ENCODE data around the gene FCMR.

Gene FCMR

GRCh38 chr1:206960676-206961386 is 39.1 kb upstream of the FCMR start:
- Histone ChIP-seq H3K4me3 (ENCODE audit: low read length in 2 of 2) (no peak overlapping the region), H3K36me3 (ENCODE audit: control insufficient read depth in 2 of 2, insufficient read depth in 2 of 2, low read length in 2 of 2) (no peaks in the 10 kb centered on the region), H3K9ac (ENCODE audit: low read length in 2 of 2) (no peak overlapping the region), H3K27ac (ENCODE audit: low read length) (no peak overlapping the region), H3K4me1 (ENCODE audit: control insufficient read depth, insufficient read depth, low read length) (no peaks in the 10 kb centered on the region), H3K9me3 (ENCODE audit: control insufficient read depth in 2 of 2, low read length in 2 of 2) (no peaks in the 10 kb centered on the region), H3K27me3 (ENCODE audit: control insufficient read depth in 1 of 2, insufficient read depth in 2 of 2, low read length in 2 of 2) (no peaks in the 10 kb centered on the region)

GRCh38 chr1:206958144-206958543 is 36.4 kb upstream of the FCMR start:
- H3K4me1 ChIP-seq (ENCODE audit: control insufficient read depth, insufficient read depth, low read length), result peaks cover 5% of the 10 kb centered on the region

GRCh38 chr1:206957639-206958038 is 35.9 kb upstream of the FCMR start:
- H3K9me3 ChIP-seq (ENCODE audit: control insufficient read depth in 2 of 2, low read length in 2 of 2), result no peaks in the 10 kb centered on the region
- no peaks in the 10 kb centered on the region for H3K27me3 ChIP-seq (ENCODE audit: control insufficient read depth in 1 of 2, insufficient read depth in 2 of 2, low read length in 2 of 2)
- H3K9ac ChIP-seq (ENCODE audit: low read length in 2 of 2), result no peak overlapping the region
- H3K4me1 ChIP-seq (ENCODE audit: control insufficient read depth, insufficient read depth, low read length), result peaks cover 5% of the 10 kb centered on the region
- H3K27ac ChIP-seq (ENCODE audit: low read length), result no peak overlapping the region
- H3K4me3 ChIP-seq (ENCODE audit: low read length in 2 of 2), result no peak overlapping the region
- no peaks in the 10 kb centered on the region for H3K36me3 ChIP-seq (ENCODE audit: control insufficient read depth in 2 of 2, insufficient read depth in 2 of 2, low read length in 2 of 2)

More at GRCh38 chr1:206958144-206958543, 36.4 kb upstream of the FCMR start:
- Histone ChIP-seq H3K4me3 (ENCODE audit: low read length in 2 of 2) (no peak overlapping the region), H3K27ac (ENCODE audit: low read length) (no peak overlapping the region), H3K9ac (ENCODE audit: low read length in 2 of 2) (no peak overlapping the region), H3K36me3 (ENCODE audit: control insufficient read depth in 2 of 2, insufficient read depth in 2 of 2, low read length in 2 of 2) (no peaks in the 10 kb centered on the region), H3K9me3 (ENCODE audit: control insufficient read depth in 2 of 2, low read length in 2 of 2) (no peaks in the 10 kb centered on the region), H3K27me3 (ENCODE audit: control insufficient read depth in 1 of 2, insufficient read depth in 2 of 2, low read length in 2 of 2) (no peaks in the 10 kb centered on the region)

GRCh38 chr1:206955476-206956451 is 34.0 kb upstream of the FCMR start:
- no peak overlapping the region for H3K4me3 ChIP-seq (ENCODE audit: low read length in 2 of 2)
- no peak overlapping the region for H3K27ac ChIP-seq (ENCODE audit: low read length)
- no peaks in the 10 kb centered on the region for H3K9me3 ChIP-seq (ENCODE audit: control insufficient read depth in 2 of 2, low read length in 2 of 2)
- H3K27me3 ChIP-seq (ENCODE audit: control insufficient read depth in 1 of 2, insufficient read depth in 2 of 2, low read length in 2 of 2), result no peaks in the 10 kb centered on the region
- H3K9ac ChIP-seq (ENCODE audit: low read length in 2 of 2), result no peak overlapping the region
- no peaks in the 10 kb centered on the region for H3K36me3 ChIP-seq (ENCODE audit: control insufficient read depth in 2 of 2, insufficient read depth in 2 of 2, low read length in 2 of 2)
- peaks cover 5% of the 10 kb centered on the region for H3K4me1 ChIP-seq (ENCODE audit: control insufficient read depth, insufficient read depth, low read length)

GRCh38 chr1:206954459-206955342 is 33.0 kb upstream of the FCMR start:
- Histone ChIP-seq H3K4me1 (ENCODE audit: control insufficient read depth, insufficient read depth, low read length) (peaks cover 5% of the 10 kb centered on the region), H3K9me3 (ENCODE audit: control insufficient read depth in 2 of 2, low read length in 2 of 2) (peaks cover 3 to 4% of the 10 kb centered on the region in 2 donors), H3K27ac (ENCODE audit: low read length) (no peak overlapping the region), H3K4me3 (ENCODE audit: low read length in 2 of 2) (no peak overlapping the region), H3K27me3 (ENCODE audit: control insufficient read depth in 1 of 2, insufficient read depth in 2 of 2, low read length in 2 of 2) (no peaks in the 10 kb centered on the region), H3K36me3 (ENCODE audit: control insufficient read depth in 2 of 2, insufficient read depth in 2 of 2, low read length in 2 of 2) (no peaks in the 10 kb centered on the region), H3K9ac (ENCODE audit: low read length in 2 of 2) (no peak overlapping the region)

- Histone ChIP-seq H3K9me3 (ENCODE audit: control insufficient read depth in 2 of 2, low read length in 2 of 2) (peaks cover 4 to 6% of the 10 kb centered on the region in 2 donors), H3K36me3 (ENCODE audit: control insufficient read depth in 2 of 2, insufficient read depth in 2 of 2, low read length in 2 of 2) (no peaks in the 10 kb centered on the region), H3K9ac (ENCODE audit: low read length in 2 of 2) (no peak overlapping the region), H3K27ac (ENCODE audit: low read length) (no peak overlapping the region), H3K4me3 (ENCODE audit: low read length in 2 of 2) (no peak overlapping the region), H3K27me3 (ENCODE audit: control insufficient read depth in 1 of 2, insufficient read depth in 2 of 2, low read length in 2 of 2) (no peaks in the 10 kb centered on the region), H3K4me1 (ENCODE audit: control insufficient read depth, insufficient read depth, low read length) (peaks cover 5% of the 10 kb centered on the region)
Observed at GRCh38 chr1:206953626-206954025, 31.9 kb upstream of the FCMR start.

DNA sequence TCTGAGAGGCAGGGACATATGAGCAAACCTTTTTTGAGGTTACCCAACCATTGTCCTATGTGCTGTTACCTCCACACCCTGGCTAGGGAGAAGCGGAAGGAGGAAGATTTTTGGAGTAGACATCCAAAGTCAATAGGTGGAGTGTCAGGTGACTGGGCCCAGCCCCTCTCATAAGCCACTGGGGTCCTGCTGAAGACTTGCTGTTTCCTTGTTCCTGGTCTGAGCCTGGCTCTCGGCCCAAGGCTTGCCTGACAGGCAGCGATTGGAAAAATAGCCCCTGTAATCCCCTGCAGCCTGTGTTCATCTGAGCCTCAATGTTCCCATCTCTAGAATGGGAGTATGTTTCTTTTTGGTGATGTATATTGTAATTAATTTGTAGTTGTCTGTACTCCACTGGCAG is 31.4 kb upstream of the FCMR start:
- Histone ChIP-seq H3K4me3 (ENCODE audit: low read length in 2 of 2) (no peak overlapping the region), H3K27ac (ENCODE audit: low read length) (no peak overlapping the region), H3K4me1 (ENCODE audit: control insufficient read depth, insufficient read depth, low read length) (peaks cover 5% of the 10 kb centered on the region), H3K9ac (ENCODE audit: low read length in 2 of 2) (no peak overlapping the region), H3K27me3 (ENCODE audit: control insufficient read depth in 1 of 2, insufficient read depth in 2 of 2, low read length in 2 of 2) (peaks cover 0 to 1% of the 10 kb centered on the region in 2 donors), H3K36me3 (ENCODE audit: control insufficient read depth in 2 of 2, insufficient read depth in 2 of 2, low read length in 2 of 2) (no peaks in the 10 kb centered on the region), H3K9me3 (ENCODE audit: control insufficient read depth in 2 of 2, low read length in 2 of 2) (peaks cover 4 to 6% of the 10 kb centered on the region in 2 donors)

- Histone ChIP-seq H3K4me1 (ENCODE audit: control insufficient read depth, insufficient read depth, low read length) (peaks cover 5% of the 10 kb centered on the region), H3K4me3 (ENCODE audit: low read length in 2 of 2) (no peak overlapping the region), H3K27me3 (ENCODE audit: control insufficient read depth in 1 of 2, insufficient read depth in 2 of 2, low read length in 2 of 2) (peaks cover 0 to 2% of the 10 kb centered on the region in 2 donors), H3K36me3 (ENCODE audit: control insufficient read depth in 2 of 2, insufficient read depth in 2 of 2, low read length in 2 of 2) (no peaks in the 10 kb centered on the region), H3K9ac (ENCODE audit: low read length in 2 of 2) (no peak overlapping the region), H3K9me3 (ENCODE audit: control insufficient read depth in 2 of 2, low read length in 2 of 2) (peaks cover 4 to 6% of the 10 kb centered on the region in 2 donors), H3K27ac (ENCODE audit: low read length) (no peak overlapping the region)
Observed at GRCh38 chr1:206952171-206952570, 30.4 kb upstream of the FCMR start.

DNA sequence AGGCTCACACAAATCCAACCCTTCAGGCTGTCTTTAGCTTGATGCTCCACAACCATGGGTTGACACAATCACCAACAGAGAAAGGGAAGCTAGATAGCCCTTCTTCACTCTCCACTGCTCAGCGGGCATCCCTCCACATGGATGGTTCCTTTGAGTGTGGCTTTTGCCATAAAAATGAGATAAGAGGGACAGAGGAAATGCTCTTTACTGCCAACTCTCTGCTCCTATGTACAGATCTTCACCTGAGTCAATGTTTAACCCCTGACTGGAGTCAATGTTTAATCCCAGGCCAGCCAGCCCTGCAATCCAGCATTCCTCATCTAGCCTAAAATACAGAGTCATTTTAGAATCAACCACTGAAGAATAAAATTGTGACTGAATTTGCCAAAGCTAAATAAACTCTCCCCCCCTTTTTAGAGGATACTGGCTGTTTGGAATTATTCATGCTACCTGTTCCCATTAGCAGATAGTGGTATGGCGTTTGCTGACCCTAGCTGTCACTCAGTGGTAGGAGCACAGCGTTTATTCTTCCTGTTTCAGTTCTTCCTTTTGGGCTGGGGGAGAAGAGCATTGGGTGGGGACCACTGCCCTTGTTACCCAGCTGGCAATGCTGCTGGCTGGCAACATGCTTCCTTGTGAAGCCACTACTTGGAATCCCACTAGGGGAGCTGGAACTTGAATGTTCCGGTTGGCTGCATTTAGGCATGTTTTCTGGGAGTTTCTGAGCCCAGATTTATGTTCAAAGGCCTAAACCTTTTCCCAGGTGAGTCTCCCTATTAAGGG is 29.8 kb upstream of the FCMR start:
- H3K4me3 ChIP-seq (ENCODE audit: low read length in 2 of 2), result no peak overlapping the region
- no peak overlapping the region for H3K27ac ChIP-seq (ENCODE audit: low read length)
- H3K36me3 ChIP-seq (ENCODE audit: control insufficient read depth in 2 of 2, insufficient read depth in 2 of 2, low read length in 2 of 2), result no peaks in the 10 kb centered on the region
- H3K4me1 ChIP-seq (ENCODE audit: control insufficient read depth, insufficient read depth, low read length), result peaks cover 5% of the 10 kb centered on the region
- peaks cover 4 to 6% of the 10 kb centered on the region in 2 donors for H3K9me3 ChIP-seq (ENCODE audit: control insufficient read depth in 2 of 2, low read length in 2 of 2)
- H3K9ac ChIP-seq (ENCODE audit: low read length in 2 of 2), result no peak overlapping the region
- H3K27me3 ChIP-seq (ENCODE audit: control insufficient read depth in 1 of 2, insufficient read depth in 2 of 2, low read length in 2 of 2), result peaks cover 0 to 2% of the 10 kb centered on the region in 2 donors
